NCI-H345 treated with DMSO at 0.1 percent for 48 hours (cell line): ENCODE results near the gene NAA15.
"Not testable (repeated sequence)": the region's sequence is repeated elsewhere in the genome, so short reads cannot be mapped to it uniquely, and the experiment has no call there.

ENCODE experiments used
- DNase-seq: peaks from one replicate; lab custom pipeline; 2025; ENCODE audit not compliant: unreplicated experiment; lab: John Stamatoyannopoulos, UW

Gene NAA15

DNA sequence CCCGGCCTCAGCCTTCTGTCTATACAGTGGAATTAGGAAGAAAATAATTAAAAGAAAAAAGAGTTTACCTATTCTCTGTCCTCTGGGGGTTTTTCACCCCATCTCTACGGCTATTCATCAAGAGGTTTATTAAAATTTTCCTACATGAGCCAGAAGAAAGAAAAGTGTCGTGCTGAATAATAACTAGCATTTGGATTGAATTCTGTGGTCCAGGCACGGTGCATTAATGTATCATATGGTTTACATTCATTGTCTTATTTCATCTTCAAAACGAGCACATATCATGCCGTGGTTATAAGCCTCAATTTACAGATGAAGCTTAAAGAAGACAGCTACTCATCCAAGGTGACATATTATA lies 5.4 kb upstream of the NAA15 start:
- DNase-seq, result no peak

DNA sequence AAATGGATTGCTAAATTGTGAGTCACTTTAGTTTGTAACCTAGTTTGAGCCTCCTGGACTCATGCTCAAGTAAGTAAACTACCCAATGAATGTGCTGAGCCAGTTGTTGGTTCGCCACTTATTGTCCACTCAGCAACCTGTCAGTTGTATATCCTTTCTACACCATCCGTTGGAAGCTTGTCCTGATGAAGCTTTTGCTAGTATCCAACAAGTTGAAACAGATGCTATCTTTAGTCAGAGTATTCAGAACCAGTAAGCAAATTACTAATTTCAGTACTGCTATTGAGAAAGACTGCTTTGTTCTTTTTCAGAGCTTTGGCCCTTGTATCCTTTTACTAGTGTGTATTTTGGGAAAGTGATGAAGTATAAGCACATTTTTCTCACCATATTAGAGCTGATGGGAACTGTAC lies 4.3 kb upstream of the NAA15 start:
- no peak for DNase-seq

DNA sequence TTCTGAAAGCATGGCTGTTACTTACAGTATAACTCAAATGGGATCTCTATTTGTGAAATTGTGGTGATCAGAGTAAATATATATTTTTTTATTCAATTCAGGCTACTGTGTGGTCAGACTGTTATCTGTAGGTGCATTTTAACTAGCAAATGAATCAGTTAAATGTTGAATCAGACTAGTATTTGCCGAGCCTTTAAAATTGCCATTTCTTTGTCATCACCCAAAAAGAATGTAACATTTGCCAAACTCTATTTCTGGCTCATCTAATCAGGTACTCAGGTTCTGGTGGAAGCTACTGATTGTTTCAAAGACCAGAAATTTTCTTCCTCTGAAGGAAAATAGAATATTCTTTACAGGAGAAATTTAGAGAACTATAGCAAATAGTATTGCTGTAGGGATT lies 1.8 kb upstream of the NAA15 start:
- DNase-seq, result no peak

DNA sequence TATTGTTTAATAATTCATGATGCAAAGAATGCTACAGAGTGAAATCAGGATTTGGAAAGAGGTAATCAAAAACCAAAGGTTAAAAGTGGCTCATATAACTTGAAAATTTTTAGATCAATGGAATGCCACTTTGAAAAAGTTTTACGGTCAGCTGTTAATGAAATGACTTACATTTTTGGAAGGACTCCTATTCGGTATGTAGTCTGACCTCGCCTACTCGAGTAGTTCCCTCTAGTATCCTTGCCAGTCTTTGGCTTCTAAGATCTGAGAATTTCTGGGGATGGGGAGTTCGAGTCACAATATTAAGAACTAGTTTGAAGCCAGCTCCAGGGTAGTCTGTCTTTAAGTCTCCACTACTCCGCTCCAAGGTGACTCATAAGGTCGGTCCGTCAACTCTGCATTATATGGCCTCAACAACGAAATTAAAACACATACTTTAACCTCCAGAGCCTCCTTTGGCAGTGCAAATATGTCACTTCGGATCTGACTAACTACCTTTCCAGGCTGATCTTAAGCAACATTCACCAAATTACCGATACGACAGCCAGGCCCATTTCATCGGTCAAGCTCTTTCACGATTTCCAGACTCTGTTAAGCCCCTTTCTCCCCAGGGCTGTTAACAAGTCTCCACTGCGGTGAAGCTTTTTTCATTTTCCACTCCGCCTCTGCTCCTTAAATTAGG lies 733 bp upstream of the NAA15 start:
- no peak for DNase-seq

DNA sequence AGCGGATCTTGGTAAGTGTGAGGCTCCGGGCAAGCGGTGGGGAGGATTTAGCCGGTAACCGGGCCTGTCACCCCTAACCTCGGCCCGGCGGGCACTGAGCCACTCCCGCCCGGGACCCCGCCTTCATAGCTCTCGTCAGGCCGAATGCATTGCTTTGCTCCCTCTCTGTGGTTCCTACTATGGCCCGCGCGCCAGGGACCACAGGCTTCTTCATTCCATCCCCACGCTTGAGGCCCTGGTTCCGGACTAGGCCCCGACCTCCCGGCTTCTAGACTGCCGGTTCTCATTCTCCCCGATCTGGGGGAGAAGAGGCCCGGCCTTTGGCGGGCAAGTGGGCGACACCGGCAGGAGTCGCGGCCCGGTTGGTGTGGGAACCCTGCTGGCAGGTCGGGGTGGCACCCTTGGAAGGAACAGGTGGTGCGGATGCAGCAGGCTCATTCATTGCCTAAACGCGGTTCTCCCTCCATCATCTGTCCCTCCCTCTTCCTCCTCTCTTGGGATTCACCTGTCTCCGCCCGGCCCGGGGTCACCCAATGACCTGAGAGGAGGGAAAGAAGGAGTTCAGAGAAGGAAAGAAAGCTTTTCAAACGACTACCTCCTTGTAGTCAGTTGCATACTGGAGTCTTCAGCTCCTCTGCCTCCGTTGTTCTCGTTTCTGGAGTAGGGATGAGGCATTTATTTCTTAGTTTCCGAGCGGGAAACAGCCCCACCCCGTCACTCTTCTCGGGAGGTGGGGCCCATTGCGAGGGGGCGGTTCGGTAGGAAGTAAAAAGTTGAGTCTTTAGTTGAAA lies 711 bp downstream of the NAA15 start, which contains the start of gene NDUFC1:
Gene NDUFC1 (minus strand): TSS at position 657 of the 791 bp plus-strand sequence. CDS start 6,679 bp downstream, outside the sequence.
- DNase-seq, result no peak

DNA sequence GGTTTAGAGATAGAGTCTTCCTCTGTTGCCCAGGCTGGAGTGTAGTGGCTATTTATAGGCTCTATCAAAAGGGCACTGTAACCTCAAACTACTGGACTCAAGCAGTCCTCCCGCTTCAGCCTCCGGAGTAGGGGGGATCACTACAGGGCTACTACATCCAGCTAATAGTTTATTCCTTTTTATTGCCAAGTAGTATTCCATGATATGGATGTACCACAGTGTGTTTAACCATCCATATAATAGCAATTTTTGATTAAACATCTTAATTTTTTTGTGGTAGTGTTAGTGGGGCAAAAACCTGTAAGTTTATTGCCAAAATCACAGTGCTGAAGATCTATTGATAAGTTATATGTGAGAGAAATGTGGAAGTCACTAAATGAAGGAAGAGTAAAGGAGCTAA lies 3.6 kb downstream of the NAA15 start:
- no peak for DNase-seq

DNA sequence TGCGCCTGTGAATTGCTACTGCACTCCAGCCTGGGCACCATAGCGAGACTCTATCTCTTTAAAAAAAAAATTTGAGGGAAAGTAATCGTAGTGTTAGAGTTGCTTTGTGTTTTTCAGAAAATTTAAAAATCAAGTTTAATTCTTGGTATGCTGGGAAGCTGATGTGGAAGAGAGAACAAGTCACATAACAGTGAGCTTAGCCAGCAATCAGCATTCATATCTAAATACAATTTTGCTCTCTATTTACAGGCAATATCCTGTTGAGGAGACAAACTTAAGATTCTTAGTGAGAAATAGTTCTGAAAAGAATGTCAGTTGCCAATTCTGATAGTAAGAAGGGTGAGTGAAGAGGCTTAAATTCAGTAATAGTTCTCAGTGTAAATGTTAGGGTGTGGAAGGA lies 10.6 kb downstream of the NAA15 start:
- DNase-seq, result no peak

DNA sequence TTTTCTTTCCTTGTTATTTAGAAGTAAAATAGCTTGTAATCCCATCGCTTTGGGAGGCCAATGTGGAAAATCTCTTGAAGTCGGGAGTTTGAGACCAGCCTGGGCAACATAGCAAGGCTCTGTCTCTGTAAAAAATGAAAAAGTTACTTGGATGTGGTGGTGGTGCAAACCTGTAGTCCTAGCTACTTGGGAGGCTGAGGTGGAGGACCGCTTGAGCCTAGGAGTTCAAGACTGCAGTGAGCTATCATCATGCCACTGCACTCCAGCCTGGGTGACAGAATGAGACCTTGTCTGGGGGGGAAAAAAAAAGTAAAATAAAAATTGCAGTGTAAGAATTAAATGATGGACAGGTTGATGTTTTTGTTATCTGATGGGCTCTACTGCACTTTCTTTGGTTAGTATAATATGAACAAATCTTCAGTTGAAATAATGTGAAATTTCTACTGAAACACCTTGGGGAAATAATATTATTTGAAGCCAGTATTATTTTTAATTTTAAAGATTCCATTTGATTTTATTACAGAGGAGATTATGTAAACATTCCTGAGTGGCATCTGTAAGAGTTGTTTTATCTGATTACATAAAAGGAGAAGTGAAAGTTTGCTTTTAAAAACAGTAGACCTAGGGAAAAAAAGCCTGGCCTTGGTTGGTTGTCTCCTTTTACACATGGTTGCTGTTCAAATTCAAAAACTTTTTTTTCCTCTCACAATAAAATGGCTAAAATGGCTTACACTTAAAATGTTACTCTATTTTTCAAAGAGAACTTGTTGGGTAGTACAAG lies 11.4 kb downstream of the NAA15 start:
- DNase-seq, result no peak

DNA sequence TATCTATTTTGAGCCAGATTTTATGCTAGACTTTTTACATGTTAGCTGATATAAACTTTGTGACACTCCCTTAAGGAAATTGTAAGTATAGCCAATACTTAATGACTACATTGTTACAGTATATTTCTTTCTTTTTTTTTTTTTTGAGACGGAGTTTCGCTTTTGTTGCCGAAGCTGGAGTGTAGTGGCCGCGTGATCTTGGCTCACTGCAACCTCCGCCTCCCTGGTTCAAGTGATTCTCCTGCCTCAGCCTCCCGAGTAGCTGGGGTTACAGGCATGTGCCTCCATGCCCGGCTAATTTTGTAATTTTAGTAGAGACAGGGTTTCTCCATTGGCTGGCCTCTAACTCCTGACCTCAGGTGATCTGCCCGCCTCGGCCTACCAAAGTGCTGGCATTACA lies 12.1 kb downstream of the NAA15 start:
- DNase-seq, result not testable (repeated sequence)

DNA sequence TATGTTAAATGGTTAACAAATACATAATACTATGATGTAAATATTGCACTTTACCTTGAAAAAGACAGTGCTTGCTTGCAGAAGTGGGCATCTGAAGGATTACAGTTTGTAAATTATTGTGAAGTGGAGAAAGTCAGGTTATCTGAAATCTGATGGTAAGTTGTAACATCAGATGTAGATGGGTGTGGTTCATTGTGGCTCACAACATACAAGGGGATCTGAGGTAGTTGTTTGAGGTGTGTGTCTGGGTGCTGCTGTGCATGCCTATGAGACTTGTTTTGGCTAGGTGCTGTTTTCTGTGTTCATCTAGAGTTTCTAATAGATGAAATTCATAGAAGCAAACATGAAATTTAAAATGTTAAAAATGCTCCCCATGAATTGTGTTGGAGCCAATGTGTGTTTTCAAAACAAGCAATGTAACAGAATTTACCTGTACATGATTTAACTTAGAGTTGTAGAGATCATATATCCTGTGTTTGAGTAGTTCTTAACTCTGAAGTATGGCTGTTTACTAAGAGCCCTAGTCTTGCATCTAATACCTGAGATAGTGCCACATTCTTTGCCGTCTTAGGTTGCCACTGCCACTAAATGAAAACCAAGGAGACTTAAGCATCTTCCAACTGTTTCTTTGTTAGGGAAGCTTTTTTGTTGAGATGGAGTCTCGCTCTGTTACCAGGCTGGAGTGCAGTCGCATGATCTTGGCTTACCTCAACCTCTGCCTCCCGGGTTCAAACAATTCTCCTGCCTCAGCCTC lies 12.9 kb downstream of the NAA15 start:
- DNase-seq, result no peak

DNA sequence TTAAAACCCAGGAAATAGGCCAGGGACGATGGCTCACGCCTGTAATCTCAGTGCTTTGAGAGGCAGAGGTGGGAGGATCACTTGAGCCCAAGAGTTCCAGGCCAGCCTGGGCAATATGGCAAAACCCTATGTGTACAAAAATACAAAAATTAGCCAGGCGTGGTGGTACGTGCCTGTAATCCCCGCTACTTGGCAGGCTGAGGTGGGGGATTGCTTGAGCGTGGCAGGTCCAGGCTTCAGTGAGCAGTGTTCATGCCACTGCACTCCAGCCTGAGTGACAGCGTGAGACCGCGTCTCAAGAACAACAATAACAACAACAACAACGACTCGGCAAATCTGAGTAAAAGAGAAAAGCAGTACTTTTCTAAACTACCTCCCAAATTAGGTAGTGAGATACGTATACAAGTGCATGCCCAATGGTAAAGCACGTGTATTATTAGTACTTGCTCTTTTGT lies 13.9 kb downstream of the NAA15 start:
- no peak for DNase-seq

DNA sequence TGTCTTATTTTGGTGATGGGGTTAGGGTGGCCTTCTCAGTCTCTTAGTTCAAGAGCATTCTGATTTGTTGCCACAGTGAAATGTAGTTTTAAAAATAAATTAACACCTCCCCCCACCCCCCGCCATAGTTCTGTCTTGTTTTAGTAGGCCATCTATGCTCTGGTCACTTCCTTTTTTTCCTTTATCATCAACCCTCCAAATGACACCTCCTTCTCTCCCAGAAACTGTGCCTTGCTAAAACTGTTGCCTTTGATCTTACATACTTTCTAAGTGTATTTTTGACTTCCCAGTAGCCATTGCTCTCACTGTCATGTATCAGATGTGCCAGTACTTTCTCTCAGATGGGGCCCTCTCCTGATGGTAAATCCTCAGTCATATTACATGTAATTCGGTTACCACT lies 15.4 kb downstream of the NAA15 start:
- no peak for DNase-seq

DNA sequence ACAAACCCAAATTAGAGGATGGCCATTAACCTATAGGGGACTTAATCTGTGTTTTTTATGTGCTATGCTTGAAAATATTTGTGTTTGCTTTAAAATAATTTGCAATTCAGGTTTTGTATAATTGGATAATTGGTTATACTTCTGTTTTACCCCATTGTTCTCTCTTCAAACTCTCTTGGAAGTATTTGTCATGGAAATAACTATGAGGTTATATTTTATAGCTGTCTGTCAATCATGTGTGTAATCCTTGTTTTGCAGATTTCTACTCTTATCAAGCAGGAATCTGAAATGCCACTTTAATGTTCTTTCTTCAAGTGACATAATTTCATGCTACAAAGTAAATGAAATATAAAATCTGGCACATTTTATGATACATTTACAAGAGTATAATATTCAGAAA lies 16.3 kb downstream of the NAA15 start:
- no peak for DNase-seq

DNA sequence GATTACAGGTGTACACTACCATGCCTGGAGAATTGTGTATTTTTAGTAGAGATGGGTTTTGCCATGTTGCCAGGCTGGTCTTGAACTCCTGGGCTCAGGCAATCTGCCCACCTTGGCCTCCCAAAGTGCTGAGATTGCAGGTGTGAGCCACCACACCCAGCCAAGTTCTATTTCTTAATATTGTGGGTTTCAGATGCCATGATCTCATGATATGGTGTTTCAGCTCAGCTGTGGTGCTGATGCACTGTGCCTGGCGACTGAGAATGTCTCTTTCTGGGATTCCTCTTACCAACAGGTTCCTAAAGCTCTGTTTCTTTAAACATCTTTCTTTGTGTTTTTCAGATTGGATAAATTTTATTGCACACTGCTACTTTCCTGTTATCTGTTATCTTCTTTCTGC lies 18.3 kb downstream of the NAA15 start:
- DNase-seq, result no peak

DNA sequence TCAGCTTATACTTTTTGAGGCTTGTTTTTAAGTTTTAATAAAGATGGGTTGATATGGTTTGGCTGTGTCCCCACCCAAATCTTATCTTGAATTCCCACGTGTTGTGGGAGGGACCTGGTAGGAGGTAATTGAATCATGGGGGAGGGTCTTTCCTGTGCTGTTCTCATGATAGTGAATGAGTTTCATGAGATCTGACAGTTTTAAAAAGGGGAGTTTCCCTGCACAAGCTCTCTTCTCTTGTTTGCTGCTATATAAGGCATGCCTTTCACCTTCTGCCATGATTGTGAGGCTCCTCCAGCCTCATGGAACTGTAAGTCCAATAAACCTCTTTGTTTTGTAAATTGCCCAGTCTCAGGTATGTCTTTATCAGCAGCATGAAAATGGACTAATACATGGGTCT lies 20.8 kb downstream of the NAA15 start:
- DNase-seq, result not testable (repeated sequence)

DNA sequence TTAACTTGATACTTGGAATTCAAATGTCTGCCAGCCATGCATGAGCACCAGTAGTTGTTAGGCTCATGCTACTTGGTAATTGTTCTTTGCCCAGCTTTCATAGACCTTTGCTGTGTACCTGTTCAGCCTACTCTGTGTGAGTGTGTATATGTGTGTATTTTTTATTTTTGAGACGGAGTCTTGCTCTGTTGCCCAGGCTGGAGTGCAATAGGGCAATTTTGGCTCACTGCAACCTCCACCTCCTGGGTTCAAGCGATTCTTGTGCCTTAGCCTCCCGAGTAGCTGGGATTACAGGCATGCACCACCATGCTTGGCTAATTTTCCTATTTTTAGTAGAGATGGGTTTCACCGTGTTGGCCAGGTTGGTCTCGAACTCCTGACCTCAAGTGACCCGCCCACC lies 21.2 kb downstream of the NAA15 start:
- DNase-seq, result not testable (repeated sequence)

DNA sequence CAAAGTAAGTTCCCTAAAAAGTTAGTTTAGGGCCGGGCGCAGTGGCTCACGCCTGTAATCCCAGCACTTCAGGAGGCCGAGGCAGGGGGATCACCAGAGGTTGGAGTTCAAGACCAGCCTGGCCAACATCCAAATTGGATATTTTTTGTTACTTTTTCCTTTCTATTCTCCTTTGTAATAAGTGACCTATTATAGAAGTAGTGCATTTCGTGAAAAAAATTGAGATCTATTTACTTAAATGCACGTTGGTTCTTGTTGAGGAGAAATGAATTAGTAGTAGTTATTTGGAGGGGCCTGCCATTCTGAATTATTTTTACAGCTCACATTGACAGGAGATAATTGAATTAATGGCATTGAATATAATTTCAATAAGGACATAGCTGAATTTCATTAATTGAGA lies 23.3 kb downstream of the NAA15 start:
- DNase-seq, result no peak

DNA sequence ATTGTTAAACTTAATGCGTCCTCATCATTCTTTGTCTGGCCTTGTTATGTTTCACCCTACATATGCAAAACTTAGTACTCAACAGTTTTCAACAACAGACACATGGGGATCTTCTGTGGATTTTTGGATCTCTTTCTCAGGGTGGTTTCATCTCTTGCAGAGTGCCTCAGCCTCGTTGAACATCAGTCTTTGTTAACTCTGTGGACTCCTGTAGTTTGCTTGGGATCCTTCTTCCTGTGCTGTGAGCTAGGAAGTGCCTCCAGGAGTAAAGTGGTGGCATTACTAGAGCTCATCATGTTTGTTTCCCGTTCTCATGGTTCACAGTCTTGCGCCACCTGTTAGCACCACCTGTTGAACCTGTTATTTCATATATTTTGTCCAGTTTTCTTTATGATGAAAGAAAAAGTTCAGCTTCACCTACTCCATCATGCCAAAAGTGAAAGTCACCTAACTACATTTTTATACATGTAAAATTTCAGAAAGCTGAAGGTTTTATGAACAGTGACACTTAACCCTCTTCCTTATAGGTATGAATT lies 28.4 kb downstream of the NAA15 start:
- no peak for DNase-seq

DNA sequence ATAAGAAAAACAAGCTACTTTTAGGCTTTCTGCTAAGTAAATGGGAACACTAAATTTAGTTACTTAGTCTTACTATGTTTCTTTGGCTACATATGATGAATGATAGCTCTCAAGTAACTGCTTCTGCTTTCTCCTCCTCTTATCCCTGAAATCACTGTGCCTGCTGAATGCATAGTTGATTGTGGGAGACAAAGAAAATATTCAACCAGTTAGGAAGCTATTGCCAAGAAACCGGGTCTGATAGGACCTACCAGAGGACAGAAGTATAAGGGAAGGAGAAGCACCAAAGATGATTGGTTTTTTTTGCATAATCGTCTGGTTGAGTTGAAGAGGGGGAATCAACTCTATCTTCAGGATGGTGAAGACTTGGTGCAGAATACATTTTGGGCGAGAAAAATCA lies 29.0 kb downstream of the NAA15 start:
- no peak for DNase-seq

DNA sequence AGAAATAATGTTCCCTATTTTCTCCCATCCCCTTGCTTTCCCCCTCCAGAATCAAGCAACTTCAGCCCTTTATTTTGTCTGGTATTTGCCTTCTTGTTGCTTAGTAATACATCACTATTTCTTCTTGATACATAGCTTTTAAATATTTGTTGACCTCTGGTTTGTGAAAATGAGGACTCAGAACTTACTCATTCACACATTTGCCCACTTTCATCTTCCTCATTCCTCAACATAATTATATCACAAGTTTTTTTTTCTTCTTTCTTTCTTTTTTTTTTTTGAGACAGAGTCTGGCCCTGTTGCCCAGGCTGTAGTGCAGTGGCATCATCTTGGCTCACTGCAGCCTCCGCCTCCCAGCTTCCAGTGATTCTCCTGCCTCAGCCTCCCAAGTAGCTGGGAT lies 29.9 kb downstream of the NAA15 start:
- DNase-seq, result no peak

DNA sequence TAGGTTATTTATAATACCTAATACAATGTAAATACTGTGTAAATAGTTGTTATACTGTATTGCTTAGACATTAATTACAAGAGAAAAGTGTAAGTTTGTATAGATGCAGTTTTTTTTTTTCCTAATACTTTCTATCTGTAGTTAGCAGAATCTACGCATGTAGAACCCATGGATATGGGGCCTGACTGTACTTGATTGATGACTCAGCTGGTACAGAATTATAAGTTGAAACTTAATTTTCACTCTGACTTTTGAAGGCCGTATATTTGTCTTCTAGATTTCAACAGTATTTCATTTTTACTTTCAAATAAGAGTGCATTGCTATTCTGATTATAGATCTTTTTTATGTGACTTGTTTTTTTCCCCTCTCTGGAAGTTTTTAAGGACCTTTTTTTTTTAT lies 31.7 kb downstream of the NAA15 start:
- no peak for DNase-seq
